ENCODE results near the gene ABCB8. TPM values are rescaled to one million over a fixed set of nuclear protein-coding genes. Genes with fewer than 3 reads are reported as not detected.
A peak's percentile ranks its signal among the peaks of the same experiment; 100 is the strongest.

ABCB8 gene
- total and polyA plus RNA-seq, 9 of the 15 experiments (the other 6 are each of a cell fraction or from before 2014, with no cell fraction given), result 7.6 to 106 (median 36.3) TPM

DNA sequence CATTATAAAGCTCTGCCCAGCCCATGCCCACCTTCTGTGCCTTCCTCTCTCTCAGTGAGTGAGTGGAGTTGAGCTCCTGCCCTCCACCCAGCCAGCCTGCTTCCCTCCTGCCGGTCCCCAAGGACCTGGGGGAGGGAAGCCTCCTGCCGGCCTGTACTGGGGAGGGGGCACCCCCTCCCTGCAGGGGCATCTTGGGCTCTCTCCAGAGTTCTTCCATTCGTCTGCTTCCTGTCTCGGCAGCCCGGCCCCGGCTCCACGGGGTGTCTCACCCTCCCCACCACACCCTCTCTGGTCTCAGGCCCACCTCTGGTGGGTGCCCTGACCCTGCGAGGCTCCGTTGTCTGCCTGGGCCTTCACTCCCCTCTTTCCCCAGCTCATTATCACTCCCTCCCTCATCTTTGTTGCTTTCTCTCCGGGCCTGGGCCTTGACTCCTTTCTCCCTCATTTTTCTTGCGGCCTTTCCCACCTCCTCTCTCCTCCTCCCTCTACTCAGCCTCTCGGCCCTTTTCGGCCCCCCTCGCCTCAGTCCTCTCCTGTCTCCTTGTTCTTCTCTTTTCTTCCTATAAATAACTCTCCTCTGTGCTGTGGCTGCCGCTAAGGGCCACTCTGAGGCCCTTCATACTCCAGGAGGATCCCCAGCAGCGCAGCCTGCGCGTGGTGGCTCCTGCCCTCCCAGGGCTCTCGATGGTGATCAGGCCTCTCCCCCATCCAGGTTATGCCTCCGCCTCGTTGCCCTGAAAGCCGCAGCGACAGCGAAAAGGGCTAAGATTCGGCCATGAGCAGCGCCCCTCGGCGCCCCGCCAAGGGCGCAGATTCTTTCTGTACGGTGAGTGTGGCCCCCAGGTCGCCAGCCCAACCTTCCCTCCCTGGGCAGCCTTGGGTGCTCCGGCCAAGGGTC lies 33.2 kb downstream of the ABCB8 start (continued):
- TF ChIP-seq ZNF507 (tag; conservative IDR thresholded peaks at IDR 0.05) (no peak), GABPB1 (CRISPR knock-in tag; IDR thresholded peaks at IDR 0.05) (0 out of 2 replicates have a peak, but pooled peaks have one; percentile 12), PCBP1 (IDR thresholded peaks at IDR 0.05; ENCODE audit: low read depth, low read length, poor library complexity, severe bottlenecking) (peak; percentile 34), KDM5B (IDR thresholded peaks at IDR 0.05; ENCODE audit: insufficient replicate concordance, low read depth, low read length) (peak; percentile 2), SIRT6 (IDR thresholded peaks at IDR 0.05; ENCODE audit: low read depth, low read length) (no peak), USF1 (CRISPR knock-in tag; IDR thresholded peaks at IDR 0.05) (no peak), ZBTB7A (IDR thresholded peaks at IDR 0.05; ENCODE audit: borderline replicate concordance, control insufficient read depth, low read depth, low read length) (peak; percentile 65), NR2C2 (CRISPR knock-in tag; IDR thresholded peaks at IDR 0.05) (no peak), NR2C2 (tag; IDR thresholded peaks at IDR 0.05) (no peak), SREBF1 (IDR thresholded peaks at IDR 0.05; ENCODE audit: borderline replicate concordance, low read depth, low read length) (no peak), EP300 (IDR thresholded peaks at IDR 0.05; ENCODE audit: low read length) (no peak), DPF2 (IDR thresholded peaks at IDR 0.05) (peak; percentile 47), RBFOX2 (IDR thresholded peaks at IDR 0.05; ENCODE audit: low read depth, low read length) (peak; percentile 56), HNRNPLL (IDR thresholded peaks at IDR 0.05; ENCODE audit: low read depth, low read length, poor library complexity, severe bottlenecking) (peak; percentile 43), CHCHD3 (CRISPR knock-in tag; IDR thresholded peaks at IDR 0.05) (0 out of 2 replicates have a peak, but pooled peaks have one; percentile 6), ESRRA (IDR thresholded peaks at IDR 0.05; ENCODE audit: borderline replicate concordance, low read depth) (no peak), MTA1 (IDR thresholded peaks at IDR 0.05; ENCODE audit: borderline replicate concordance) (0 out of 2 replicates have a peak, but pooled peaks have one; percentile 26), ZFP30 (CRISPR knock-in tag; IDR thresholded peaks at IDR 0.05; ENCODE audit: borderline replicate concordance) (no peak)
- TF ChIP-seq, protein P1, sequence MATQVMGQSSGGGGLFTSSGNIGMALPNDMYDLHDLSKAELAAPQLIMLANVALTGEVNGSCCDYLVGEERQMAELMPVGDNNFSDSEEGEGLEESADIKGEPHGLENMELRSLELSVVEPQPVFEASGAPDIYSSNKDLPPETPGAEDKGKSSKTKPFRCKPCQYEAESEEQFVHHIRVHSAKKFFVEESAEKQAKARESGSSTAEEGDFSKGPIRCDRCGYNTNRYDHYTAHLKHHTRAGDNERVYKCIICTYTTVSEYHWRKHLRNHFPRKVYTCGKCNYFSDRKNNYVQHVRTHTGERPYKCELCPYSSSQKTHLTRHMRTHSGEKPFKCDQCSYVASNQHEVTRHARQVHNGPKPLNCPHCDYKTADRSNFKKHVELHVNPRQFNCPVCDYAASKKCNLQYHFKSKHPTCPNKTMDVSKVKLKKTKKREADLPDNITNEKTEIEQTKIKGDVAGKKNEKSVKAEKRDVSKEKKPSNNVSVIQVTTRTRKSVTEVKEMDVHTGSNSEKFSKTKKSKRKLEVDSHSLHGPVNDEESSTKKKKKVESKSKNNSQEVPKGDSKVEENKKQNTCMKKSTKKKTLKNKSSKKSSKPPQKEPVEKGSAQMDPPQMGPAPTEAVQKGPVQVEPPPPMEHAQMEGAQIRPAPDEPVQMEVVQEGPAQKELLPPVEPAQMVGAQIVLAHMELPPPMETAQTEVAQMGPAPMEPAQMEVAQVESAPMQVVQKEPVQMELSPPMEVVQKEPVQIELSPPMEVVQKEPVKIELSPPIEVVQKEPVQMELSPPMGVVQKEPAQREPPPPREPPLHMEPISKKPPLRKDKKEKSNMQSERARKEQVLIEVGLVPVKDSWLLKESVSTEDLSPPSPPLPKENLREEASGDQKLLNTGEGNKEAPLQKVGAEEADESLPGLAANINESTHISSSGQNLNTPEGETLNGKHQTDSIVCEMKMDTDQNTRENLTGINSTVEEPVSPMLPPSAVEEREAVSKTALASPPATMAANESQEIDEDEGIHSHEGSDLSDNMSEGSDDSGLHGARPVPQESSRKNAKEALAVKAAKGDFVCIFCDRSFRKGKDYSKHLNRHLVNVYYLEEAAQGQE (IDR thresholded peaks at IDR 0.05; ENCODE audit: borderline replicate concordance), result no peak
- TF ChIP-seq, protein P1 (CRISPR knock-in tag; IDR thresholded peaks at IDR 0.05; ENCODE audit: low read depth), result no peak

Measured in K562 (cell line).